Right renal pelvis (tissue), 4 donors: ENCODE measurements around the gene PPP1CC. TPM values are rescaled to one million over a fixed set of nuclear protein-coding genes. Genes with fewer than 3 reads are reported as not detected.
"Not testable (repeated sequence)": the region's sequence is repeated elsewhere in the genome, so short reads cannot be mapped to it uniquely, and the experiment has no call there.

Experiments used
- DNase-seq, 4 donors: peaks; one replicate each; pipeline ENCODE4 v3.0.0-alpha.2; 2013; ENCODE audit warnings: low read depth in 4 of 4, low spot score in 3 of 4, missing footprints in 1 of 4
- polyA plus RNA-seq, 4 donors: library from polyadenylated mRNA; unstranded; fragments of 120-200 nt; gene quantifications; one replicate each; pipeline ENCODE4 v1.2.1, GENCODE V29; 2013; ENCODE audit not compliant: insufficient read length in 4 of 4

Gene PPP1CC
- 100 to 1,000 TPM; 165 to 212 (median 208) TPM for polyA plus RNA-seq

DNA sequence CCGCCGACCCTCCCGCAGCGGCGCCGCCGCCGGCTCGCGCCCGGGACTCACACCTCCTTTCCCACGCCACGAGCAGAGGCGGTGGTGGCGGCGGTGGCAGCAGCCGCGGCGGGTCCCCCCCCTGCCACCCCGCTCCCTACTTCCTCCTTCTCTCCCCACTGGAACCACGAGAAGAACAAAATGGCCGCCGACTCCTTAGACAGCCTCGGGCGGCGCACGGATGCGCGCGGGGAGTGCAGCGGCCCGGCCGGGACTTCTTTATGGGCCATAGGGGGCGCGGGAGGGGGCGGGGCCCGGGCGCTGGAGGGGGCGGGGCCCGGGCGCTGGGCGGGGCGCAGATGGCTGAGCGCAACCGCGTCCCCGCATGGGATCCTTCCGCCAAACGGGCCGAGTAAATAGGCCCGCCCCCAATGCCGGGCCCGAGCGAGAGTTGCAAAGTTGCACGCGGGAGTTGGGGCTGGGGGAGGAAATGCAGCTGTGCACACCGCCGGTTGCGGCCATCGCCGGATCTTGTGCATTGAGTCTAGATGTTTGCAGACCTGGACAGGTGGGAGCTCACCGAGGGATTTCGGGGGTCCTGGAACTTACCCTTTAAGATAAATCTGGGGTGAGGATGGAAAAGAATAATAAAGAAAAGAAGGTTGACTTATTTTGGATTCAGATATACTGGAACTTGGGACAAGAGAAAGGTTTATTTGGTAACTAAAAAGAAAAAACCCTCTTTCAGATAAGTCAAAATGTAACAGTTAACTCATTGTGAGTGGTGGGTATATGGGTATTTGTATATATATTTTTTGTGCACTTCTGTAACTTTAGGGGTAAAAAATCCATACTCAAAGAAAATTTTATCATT lies at the start of gene PPP1CC:
TSS of gene PPP1CC (minus strand) at position 174 of the 853 bp plus-strand sequence. CDS start 184 bp downstream, outside the sequence.
- DNase-seq: peak; percentile 77 to 89 (median 86)

DNA sequence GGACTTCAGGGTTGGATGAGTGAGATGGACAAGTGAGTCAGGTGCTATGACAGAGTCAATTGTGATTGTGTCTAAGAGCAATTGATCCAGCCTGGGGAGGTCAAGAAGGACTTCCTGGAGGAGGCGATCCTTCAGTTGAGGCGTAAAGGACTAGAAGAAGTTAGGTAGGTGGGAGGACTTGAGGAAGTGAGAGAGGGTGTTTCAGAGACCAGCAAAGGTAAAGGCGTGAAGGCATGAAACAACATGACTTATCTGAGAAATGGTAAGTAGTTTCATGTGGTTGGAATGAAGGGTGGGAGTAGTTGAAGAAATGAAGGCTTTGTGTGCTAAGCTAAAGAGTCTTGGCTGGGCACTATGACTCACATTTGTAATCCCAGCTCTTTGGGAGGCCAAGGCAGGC lies 48.9 kb upstream of the PPP1CC start:
- DNase-seq: no peak

GRCh38 chr12:110790301-110790700 lies 47.6 kb upstream of the PPP1CC start:
- DNase-seq: no peak

DNA sequence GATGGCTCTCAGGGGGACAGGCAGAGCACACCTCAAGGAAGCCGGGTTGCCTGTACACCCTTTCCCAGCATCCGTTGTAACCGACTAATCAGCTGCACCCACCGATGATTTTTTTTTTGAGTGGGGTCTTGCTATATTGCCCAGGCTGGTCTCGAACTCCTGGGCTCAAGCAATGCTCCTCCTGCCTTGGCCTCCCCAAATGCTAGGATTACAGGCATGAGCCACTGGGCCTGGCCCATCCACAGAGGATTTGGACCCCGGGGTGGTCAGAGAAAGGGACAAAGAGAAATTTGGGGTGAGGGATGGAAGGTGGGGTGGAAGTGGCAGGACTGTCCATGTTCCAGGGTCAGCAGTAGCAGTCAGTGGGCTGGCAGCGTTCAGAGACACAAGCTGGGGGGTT lies 43.3 kb upstream of the PPP1CC start:
- no peak for DNase-seq

GRCh38 chr12:110785240-110785639 lies 42.5 kb upstream of the PPP1CC start:
- no peak for DNase-seq

- DNase-seq: no peak
These were observed 40.2 kb upstream of the PPP1CC start for GRCh38 chr12:110782922-110783321.

- no peak for DNase-seq
These were observed 39.4 kb upstream of the PPP1CC start for GRCh38 chr12:110782094-110782493.

DNA sequence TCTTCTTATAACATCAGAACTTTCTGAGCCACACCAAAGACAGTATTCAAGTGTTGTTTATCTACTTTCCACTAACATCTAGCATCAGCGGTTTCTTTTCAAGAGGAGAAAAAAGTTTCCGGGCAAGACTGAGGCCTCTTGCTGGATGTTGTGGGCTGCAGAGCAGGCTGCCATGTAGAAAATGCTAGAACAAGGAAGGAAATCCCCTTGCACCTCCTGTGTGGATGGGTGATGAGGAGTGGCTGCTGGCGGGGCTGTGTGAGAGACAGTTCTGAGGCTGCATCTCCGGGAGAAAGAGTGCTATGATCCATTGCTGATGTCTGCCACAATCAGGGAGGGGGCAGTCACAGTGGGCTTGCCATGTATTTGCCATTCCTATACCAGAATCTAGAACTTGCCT lies 37.8 kb upstream of the PPP1CC start:
- DNase-seq: no peak

DNA sequence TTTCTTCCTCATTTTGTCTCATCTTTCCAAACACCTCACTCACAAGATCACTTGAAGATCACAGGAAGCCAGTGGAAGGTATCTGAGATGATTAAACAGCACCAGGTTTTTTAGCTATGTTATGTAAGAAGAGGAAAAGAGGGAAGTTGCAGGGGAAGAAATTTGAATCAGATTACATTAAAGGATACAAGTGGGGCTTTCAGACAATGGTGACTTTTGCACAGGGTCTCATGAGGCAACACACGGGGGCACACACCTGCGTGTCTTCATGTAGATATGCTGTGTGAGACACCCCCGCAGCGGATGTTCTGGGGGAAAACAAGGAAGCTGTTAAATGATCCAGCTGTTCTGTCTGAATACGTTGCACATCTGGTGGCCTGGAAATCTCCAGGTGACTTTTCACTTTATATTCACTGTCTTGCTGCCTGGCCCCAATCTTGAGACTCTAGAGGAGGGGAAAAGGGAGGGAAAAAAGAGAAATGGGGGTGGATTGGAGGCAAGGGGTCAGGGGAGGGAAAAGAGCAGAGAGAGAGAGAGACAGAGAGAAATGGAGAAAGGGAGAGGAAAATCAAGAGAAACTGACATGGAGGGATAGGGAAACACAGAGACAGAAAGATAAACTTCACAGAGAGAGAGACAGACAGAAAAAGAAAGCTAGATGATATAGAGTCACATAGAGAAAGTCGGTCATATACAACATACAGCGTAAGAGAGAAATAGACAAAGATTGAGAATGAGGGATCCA lies 36.3 kb upstream of the PPP1CC start:
- no peak for DNase-seq

DNA sequence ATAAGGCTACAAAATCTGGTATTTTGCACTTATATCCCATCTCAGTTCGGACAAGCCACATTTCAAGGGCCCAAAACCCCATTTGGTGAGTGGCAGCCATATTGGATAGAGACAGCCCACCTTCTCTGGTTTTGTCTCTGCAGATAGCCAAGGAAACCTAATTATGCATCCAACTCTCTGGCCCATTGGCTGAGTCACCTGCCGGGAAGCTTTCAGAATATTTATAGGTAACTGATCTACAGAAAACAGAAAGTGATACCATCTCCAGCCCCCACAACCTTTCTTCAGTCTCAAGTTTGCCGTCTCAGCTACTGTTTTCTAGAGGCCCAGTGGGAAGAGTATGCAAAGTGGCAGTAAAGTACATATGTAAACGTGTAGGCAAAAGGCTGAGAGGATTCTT lies 33.7 kb upstream of the PPP1CC start:
- DNase-seq: no peak

- DNase-seq: no peak
These were observed 33.3 kb upstream of the PPP1CC start for GRCh38 chr12:110775997-110776396.

DNA sequence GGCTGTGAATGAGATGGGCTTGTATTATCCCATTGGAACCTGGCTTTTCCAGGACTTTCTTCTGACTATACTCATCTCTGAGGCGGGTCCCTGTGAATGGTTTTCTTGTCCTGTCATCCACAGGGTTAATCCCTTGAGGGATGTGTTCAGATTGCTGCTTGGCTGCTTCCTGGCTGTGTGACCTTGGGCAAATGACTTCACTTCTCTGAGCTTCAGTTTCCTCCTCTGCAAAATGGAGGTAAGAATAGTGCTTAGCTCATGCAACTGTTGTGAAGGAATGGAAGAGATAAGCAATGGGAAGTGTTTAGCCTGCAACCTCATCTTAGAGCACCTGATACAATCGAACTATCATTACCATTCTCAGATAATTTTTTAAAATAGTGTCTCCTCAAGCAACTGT lies 32.1 kb upstream of the PPP1CC start:
- no peak for DNase-seq

DNA sequence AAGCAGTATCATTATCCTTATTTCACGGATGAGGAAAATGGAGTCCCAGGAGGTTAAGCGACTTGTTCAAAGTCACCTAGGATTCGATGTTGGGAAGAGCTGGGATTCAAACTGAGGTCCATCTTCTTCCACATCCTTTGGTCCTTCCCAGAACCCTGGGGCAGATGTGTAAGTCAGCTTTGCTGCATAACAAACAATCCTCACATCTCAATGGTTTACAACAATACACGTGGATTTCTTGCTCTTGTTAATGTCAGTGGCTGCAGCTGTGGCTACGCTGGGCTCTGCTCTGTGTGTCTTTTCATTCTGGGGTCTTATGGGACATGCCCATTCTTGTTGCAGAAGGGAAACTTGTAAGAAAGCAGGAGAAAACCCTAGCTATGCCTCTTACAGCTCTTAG lies 26.3 kb upstream of the PPP1CC start:
- DNase-seq: no peak

- no peak for DNase-seq
These were observed 25.2 kb upstream of the PPP1CC start for GRCh38 chr12:110767863-110768262.

- no peak for DNase-seq
These were observed 23.8 kb upstream of the PPP1CC start for GRCh38 chr12:110766311-110767154.

DNA sequence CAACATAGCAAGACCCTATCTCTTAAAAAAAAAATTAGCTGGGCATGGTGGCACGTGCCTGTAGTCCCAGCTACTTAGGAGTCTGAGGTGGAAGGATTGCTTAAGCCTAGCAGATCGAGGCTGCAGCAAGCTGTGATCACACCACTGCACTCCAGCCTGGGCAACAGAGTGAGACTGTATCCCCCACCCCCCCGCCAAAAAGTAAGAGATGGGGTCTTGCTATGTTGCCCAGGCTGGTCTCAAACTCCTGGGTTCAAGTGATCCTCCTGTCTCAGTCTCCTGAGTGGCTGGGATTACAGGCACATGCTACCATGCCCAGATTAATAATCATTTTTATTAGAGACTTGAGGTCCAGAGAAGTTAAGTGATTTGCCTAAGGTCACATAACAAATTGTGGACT lies 22.9 kb upstream of the PPP1CC start:
- DNase-seq: not testable (repeated sequence)

- DNase-seq: no peak
These were observed 22.4 kb upstream of the PPP1CC start for GRCh38 chr12:110765111-110765510.

GRCh38 chr12:110763583-110763982 lies 20.9 kb upstream of the PPP1CC start:
- DNase-seq: no peak

- DNase-seq: no peak
These were observed 20.2 kb upstream of the PPP1CC start for GRCh38 chr12:110762891-110763290.

DNA sequence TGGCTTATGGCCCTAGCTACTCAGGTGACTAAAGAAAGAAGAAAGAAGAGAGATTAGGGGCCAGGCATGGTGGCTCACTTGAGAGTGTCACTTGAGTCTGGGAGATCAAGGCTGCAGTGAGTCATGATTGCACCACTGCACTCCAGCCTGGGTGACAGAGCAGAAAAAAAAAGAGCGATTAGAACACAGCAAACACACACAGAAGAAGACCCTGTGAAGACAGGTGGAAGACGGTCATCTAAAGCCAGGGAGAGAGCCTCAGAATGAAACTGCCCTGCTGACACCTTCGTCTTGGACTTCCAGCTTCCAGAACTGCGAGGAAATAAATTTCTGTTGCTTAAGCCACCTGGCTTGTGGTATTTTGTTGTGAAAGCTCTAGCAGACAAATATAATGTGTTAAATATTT lies 17.5 kb upstream of the PPP1CC start:
- DNase-seq: no peak

GRCh38 chr12:110758922-110759321 lies 16.2 kb upstream of the PPP1CC start:
- no peak for DNase-seq
